CD4-positive, alpha-beta T cell treated with Interferon gamma for 1 hour (primary cell): ENCODE results near the gene ECM1.

ENCODE experiments used
- DNase-seq: peaks from one replicate; pipeline ENCODE4 v3.0.0-alpha.2; 2020

ECM1 gene

GRCh38 chr1:150560011-150560438 lies 52.1 kb downstream of the ECM1 start:
- DNase-seq = peak; percentile 76

DNA sequence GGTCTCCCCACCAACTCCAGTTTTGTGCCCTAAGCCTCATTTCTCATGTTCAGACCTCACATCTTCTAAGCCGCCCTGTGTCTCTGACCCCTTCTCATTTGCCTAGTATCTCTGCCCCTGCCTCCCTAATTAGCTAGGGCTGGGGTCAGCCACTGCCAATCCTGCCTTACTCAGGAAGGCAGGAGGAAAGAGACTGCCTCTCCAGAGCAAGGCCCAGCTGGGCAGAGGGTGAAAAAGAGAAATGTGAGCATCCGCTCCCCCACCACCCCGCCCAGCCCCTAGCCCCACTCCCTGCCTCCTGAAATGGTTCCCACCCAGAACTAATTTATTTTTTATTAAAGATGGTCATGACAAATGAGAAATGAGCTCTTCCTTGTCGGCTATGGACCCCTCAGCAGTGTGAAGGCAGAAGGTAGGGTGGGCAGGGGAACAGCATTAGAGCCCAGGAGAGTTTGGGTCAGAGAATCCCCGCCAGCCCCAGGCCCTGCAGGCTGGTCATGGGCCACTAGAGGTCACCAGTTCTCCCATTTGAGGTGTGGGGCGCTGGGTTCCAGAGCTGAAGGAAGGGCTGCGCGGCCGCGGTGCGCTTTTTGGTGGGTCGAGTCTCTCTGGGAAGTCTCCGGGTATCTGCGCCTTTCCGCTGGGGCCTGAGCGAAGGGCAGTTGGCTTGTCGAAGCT lies 52.8 kb downstream of the ECM1 start:
- DNase-seq = peak; percentile 87

GRCh38 chr1:150561254-150561973 lies 53.5 kb downstream of the ECM1 start:
- peak; percentile 80 for DNase-seq

GRCh38 chr1:150561974-150562445 lies 54.1 kb downstream of the ECM1 start:
- peak; percentile 95 for DNase-seq

GRCh38 chr1:150562446-150563339 lies 54.8 kb downstream of the ECM1 start:
- DNase-seq = peak; percentile 93
